K562 (cell line): ENCODE data around the gene CDH18. TPM values are rescaled to one million over a fixed set of nuclear protein-coding genes. Genes with fewer than 3 reads are reported as not detected.

ENCODE experiments used
- ATAC-seq: fragments of 200-7000 bp; cut with Tn5 transposase; 3 replicates; pipeline ENCODE4 v1.9.1; 2020; ENCODE audit warnings: moderate library complexity
- BruUV-seq: library from RNA; stranded (reverse); fragments of 400-500 nt; replicated peaks from 2 replicates; lab custom pipeline; 2021; lab: Mats Ljungman, UMichigan
- CTCF ChIA-PET: fragments of 300-600 bp; formaldehyde crosslinking; extraction: SDS; loops from one replicate; lab custom pipeline; 2021; ENCODE audit warnings: low intra/inter-chr PET ratio; lab: Yijun Ruan, JAX
- POLR2A ChIA-PET: fragments of 300-600, 350-650 bp; sonication (Branson Sonifier 250); formaldehyde crosslinking; extraction: SDS; loops from one replicate; lab custom pipeline; 2021; ENCODE audit warnings: antibody characterized with exemption, inconsistent platforms; lab: Yijun Ruan, JAX
- DNase-seq, 4 experiments: peaks; one replicate each; pipeline versions ENCODE4 v3.0.0 to v3.0.0-alpha.2; 2011 to 2018; ENCODE audit warnings: low spot score in 3 of 4, mixed read lengths in 3 of 4; ENCODE audit errors: extremely low read depth in 1 of 4
- FAIRE-seq: peaks from 2 replicates; lab custom pipeline; 2011; peaks lifted over from hg19 to GRCh38; lab: Jason Lieb, UNC
- H2AFZ ChIP-seq: 2 replicates; pipeline ENCODE4 v1.6.0; 2011; ENCODE audit warnings: low read depth, low read length, control low read depth, inconsistent platforms
- H3K27ac ChIP-seq: fragments of 200-600 bp; 3 replicates; pipeline ENCODE4 v1.8.0; 2011; ENCODE audit warnings: low read depth, mild to moderate bottlenecking, control low read depth, inconsistent platforms, low read length, moderate library complexity, mixed read lengths; ENCODE audit errors: extremely low read depth
- H3K27me3 ChIP-seq, 2 experiments: fragments of 300-600 bp in 1 of 2; 2 replicates in 1 of 2; 3 replicates in 1 of 2; pipeline versions ENCODE4 v1.6.0 to v1.8.0; 2011; ENCODE audit warnings: inconsistent platforms in 2 of 2, low read length in 2 of 2, mild to moderate bottlenecking in 1 of 2, mixed read lengths in 1 of 2, moderate library complexity in 1 of 2; ENCODE audit not compliant: control insufficient read depth in 2 of 2, insufficient read depth in 2 of 2
- H3K36me3 ChIP-seq: fragments of 300-600 bp; 3 replicates; pipeline ENCODE4 v1.8.0; 2011; ENCODE audit warnings: mild to moderate bottlenecking, low read length, inconsistent platforms; ENCODE audit not compliant: control insufficient read depth, insufficient read depth
- H3K4me1 ChIP-seq, 2 experiments: fragments of 200-600 bp in 1 of 2; replicated peaks in 1 of 2; 2 replicates in 1 of 2; 3 replicates in 1 of 2; pipeline versions ENCODE4 v1.5.1 to v1.8.0; 2011; ENCODE audit warnings: inconsistent platforms in 2 of 2, low read length in 2 of 2, mild to moderate bottlenecking in 1 of 2, mixed read lengths in 1 of 2, moderate library complexity in 1 of 2; ENCODE audit not compliant: control insufficient read depth in 2 of 2, insufficient read depth in 2 of 2
- H3K4me2 ChIP-seq: 2 replicates; pipeline ENCODE4 v1.6.1; 2011; ENCODE audit warnings: low read length, control low read depth, inconsistent platforms, mixed read lengths; ENCODE audit not compliant: insufficient read depth
- H3K4me3 ChIP-seq: fragments of 200-600 bp; sonication (generic), shearing (Covaris generic); 2 replicates; pipeline ENCODE4 v1.5.1; 2016; ENCODE audit warnings: control low read depth, inconsistent platforms
- H3K79me2 ChIP-seq: fragments of 200-600 bp; 3 replicates; pipeline ENCODE4 v1.8.0; 2011; ENCODE audit warnings: low read length, inconsistent platforms; ENCODE audit not compliant: control insufficient read depth, insufficient read depth
- H3K9ac ChIP-seq, 2 experiments: 2 replicates each; pipeline versions ENCODE4 v1.6.0 to v1.6.1; 2011; ENCODE audit warnings: low read depth in 2 of 2, low read length in 2 of 2, control low read depth in 1 of 2, inconsistent platforms in 1 of 2, mild to moderate bottlenecking in 1 of 2, mixed read lengths in 1 of 2; ENCODE audit not compliant: insufficient read depth in 1 of 2
- H3K9me1 ChIP-seq: one replicate; pipeline ENCODE4 v1.6.0; 2011; ENCODE audit warnings: inconsistent platforms, mild to moderate bottlenecking, low read length, moderate library complexity; ENCODE audit not compliant: control insufficient read depth, insufficient read depth
- H3K9me3 ChIP-seq: replicated peaks from 2 replicates; pipeline ENCODE4 v1.5.1; 2011; ENCODE audit warnings: low read depth, low read length, inconsistent platforms; ENCODE audit not compliant: control insufficient read depth, insufficient read depth
- H4K20me1 ChIP-seq: replicated peaks from 2 replicates; pipeline ENCODE4 v1.6.1; 2011; ENCODE audit warnings: low read length, inconsistent platforms, mixed read lengths; ENCODE audit not compliant: control insufficient read depth, insufficient read depth
- BRD4 ChIP-seq: fragments of 200-600 bp; sonication (generic); IDR thresholded peaks from 2 replicates; pipeline ENCODE4 v1.6.1; 2017; ENCODE audit warnings: inconsistent platforms
- JUNB ChIP-seq: fragments of 450-650 bp; formaldehyde crosslinking; conservative IDR thresholded peaks from 2 replicates; pipeline ENCODE4 v1.4.0; 2020; ENCODE audit warnings: mild to moderate bottlenecking
- MTF1 ChIP-seq: fragments of 250-450 bp; sonication (Bioruptor Pico); IDR thresholded peaks from 2 replicates; pipeline ENCODE4 v1.9.0; 2021; ENCODE audit warnings: moderate library complexity, mild to moderate bottlenecking, inconsistent platforms, borderline replicate concordance
- POLR3A ChIP-seq: IDR thresholded peaks from 2 replicates; pipeline ENCODE4 v1.6.1; 2011; ENCODE audit warnings: borderline replicate concordance, mild to moderate bottlenecking, moderate library complexity; ENCODE audit not compliant: insufficient read length, insufficient read depth; ENCODE audit errors: extremely low read depth
- RFX5 ChIP-seq: IDR thresholded peaks from 2 replicates; pipeline ENCODE4 v1.6.1; 2011; ENCODE audit warnings: low read depth, mild to moderate bottlenecking, improper control_type of control experiment, low read length
- SRSF1 ChIP-seq: fragments of 200-400 bp; formaldehyde crosslinking; IDR thresholded peaks from 2 replicates; pipeline ENCODE4 v1.6.1; 2017; ENCODE audit warnings: mild to moderate bottlenecking, low read depth, low read length, moderate library complexity
- TSC22D4 ChIP-seq: fragments of 450-650 bp; IDR thresholded peaks from 2 replicates; pipeline ENCODE4 v1.6.1; 2016; ENCODE audit warnings: missing genetic modification characterization, missing biosample characterization, control low read depth
- ZNF384 ChIP-seq: IDR thresholded peaks from 2 replicates; pipeline ENCODE4 v1.6.1; 2012; ENCODE audit warnings: low read depth, low read length, improper control_type of control experiment
- WGBS: fragments of 100-300 bp; shearing (Covaris generic); methylation state at CpG from one replicate; pipeline ENCODE4 v1.1.6; 2016; ENCODE audit warnings: low coverage, mixed read lengths; ENCODE audit not compliant: insufficient coverage; ENCODE audit errors: missing lambda C conversion rate; 5-methylcytosine and 5-hydroxymethylcytosine counted together
- in situ Hi-C: fragments of 300-500 bp; cut with MboI; formaldehyde crosslinking; loops from 4 replicates; pipeline ENCODE4 v1.15.0; 2018; ENCODE audit warnings: inconsistent platforms, mixed read lengths
- intact Hi-C: fragments of 100-400 bp; cut with micrococcal nuclease; formaldehyde crosslinking; loops from 2 replicates; pipeline ENCODE4 v1.14.2; 2022
- polyA plus RNA-seq, 8 experiments: library from polyadenylated mRNA; depleted of rRNA in 4 of 8; stranded (reverse) in 5 of 8; unstranded in 3 of 8; fragments of >200 nt; fragmentation: Nextera tagmentation in 2 of 8; fragmentation: Illumina TruSeq in 1 of 8; extraction: Ambion mirVana in 2 of 8; extraction: Trizol in 1 of 8; gene quantifications; 2 replicates each; pipeline versions ENCODE4 v1.2.1 to v1.2.3, GENCODE V29; 2011 to 2014; ENCODE audit warnings: inconsistent platforms in 1 of 8, missing spikeins in 1 of 8
- total RNA-seq, 7 experiments: library from RNA; depleted of rRNA in 6 of 7; stranded (reverse); fragments of >200 nt in 6 of 7; fragmentation: Illumina TruSeq in 2 of 7; extraction: Trizol in 2 of 7; gene quantifications; 2 replicates each; pipeline versions ENCODE4 v1.2.1 to v1.2.3, GENCODE V29; 2011 to 2021; ENCODE audit warnings: low replicate concordance in 1 of 7
- TF ChIP-seq, protein P1 (sequence below): fragments of 250-450 bp; sonication (Bioruptor Pico); IDR thresholded peaks from 2 replicates; pipeline ENCODE4 v1.4.0; 2020; ENCODE audit warnings: borderline replicate concordance
- TF ChIP-seq, protein P2 (sequence below): fragments of 450-650 bp; IDR thresholded peaks from 2 replicates; pipeline ENCODE4 v1.6.1; 2016; ENCODE audit warnings: antibody characterized with exemption

Gene CDH18
- total and polyA plus RNA-seq, 9 of the 15 experiments (the other 6 are each of a cell fraction or from before 2014, with no cell fraction given) = 0.18 to 1.4 (median 0.31) TPM

GRCh38 chr5:19987612-19988361 is at the start of gene CDH18 (continued):
- no peak for TF ChIP-seq SRSF1
- TF ChIP-seq MTF1 = no peak
- TF ChIP-seq TSC22D4 (tag) = no peak
- TF ChIP-seq POLR3A = no peak
- no peak for TF ChIP-seq RFX5
- no peak for TF ChIP-seq ZNF384
- TF ChIP-seq, protein P1, sequence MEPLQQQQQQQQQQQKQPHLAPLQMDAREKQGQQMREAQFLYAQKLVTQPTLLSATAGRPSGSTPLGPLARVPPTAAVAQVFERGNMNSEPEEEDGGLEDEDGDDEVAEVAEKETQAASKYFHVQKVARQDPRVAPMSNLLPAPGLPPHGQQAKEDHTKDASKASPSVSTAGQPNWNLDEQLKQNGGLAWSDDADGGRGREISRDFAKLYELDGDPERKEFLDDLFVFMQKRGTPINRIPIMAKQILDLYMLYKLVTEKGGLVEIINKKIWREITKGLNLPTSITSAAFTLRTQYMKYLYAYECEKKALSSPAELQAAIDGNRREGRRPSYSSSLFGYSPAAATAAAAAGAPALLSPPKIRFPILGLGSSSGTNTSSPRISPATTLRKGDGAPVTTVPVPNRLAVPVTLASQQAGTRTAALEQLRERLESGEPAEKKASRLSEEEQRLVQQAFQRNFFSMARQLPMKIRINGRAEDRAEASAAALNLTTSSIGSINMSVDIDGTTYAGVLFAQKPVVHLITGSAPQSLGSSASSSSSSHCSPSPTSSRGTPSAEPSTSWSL = no peak
- TF ChIP-seq, all 486 proteins: peak for 0

GRCh38 chr5:20034717-20035116 is 46.7 kb upstream of the CDH18 start:
- no peak for ATAC-seq

More at GRCh38 chr5:20034717-20035116, 46.7 kb upstream of the CDH18 start:
- ChIA-PET CTCF (no interaction called here), POLR2A (no interaction called here)
- Histone ChIP-seq H4K20me1 (no peaks in the 10 kb centered on the region), H3K4me3 (no peak overlapping the region), H2AFZ (no peak overlapping the region), H3K9me3 (no peaks in the 10 kb centered on the region; the same call in 1 of the 2 replicates), H3K27ac (no peak overlapping the region), H3K79me2 (no peaks in the 10 kb centered on the region), H3K4me1 (no peaks in the 10 kb centered on the region), H3K9me1 (no peaks in the 10 kb centered on the region), H3K9ac (no peak overlapping the region), H3K4me2 (no peak overlapping the region), H3K36me3 (no peaks in the 10 kb centered on the region), H3K27me3 (no peaks in the 10 kb centered on the region)
- FAIRE-seq (no peak), DNase-seq (no peak)
- intact Hi-C loops = no loop called here
- TF ChIP-seq, protein P2, sequence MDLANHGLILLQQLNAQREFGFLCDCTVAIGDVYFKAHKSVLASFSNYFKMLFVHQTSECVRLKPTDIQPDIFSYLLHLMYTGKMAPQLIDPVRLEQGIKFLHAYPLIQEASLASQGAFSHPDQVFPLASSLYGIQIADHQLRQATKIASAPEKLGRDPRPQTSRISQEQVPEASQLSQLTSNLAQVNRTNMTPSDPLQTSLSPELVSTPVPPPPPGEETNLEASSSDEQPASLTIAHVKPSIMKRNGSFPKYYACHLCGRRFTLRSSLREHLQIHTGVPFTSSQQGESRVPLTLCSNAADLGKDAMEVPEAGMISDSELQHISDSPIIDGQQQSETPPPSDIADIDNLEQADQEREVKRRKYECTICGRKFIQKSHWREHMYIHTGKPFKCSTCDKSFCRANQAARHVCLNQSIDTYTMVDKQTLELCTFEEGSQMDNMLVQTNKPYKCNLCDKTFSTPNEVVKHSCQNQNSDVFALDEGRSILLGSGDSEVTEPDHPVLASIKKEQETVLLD = no peak
- TF ChIP-seq BRD4 = no peak
- no peak for TF ChIP-seq JUNB (CRISPR knock-in tag)
- WGBS = 0% methylated on average over 1 of the region's 1 CpG
- in situ Hi-C loops = no loop called here
- BruUV-seq = no TSS peak
